ENCODE results near the gene CNPY3. TPM values are rescaled to one million over a fixed set of nuclear protein-coding genes. Genes with fewer than 3 reads are reported as not detected.
A peak's percentile ranks its signal among the peaks of the same experiment; 100 is the strongest.

CNPY3 gene
- total RNA-seq, 4 donors from 2014 or later, result 33.2 to 60.0 (median 45.0) TPM

GRCh38 chr6:42984924-42985475 is 55.7 kb downstream of the CNPY3 start:
- Histone ChIP-seq H3K27ac (peak overlapping the region; percentile 39 to 81 (median 62)), H3K9me3 (no peaks in the 10 kb centered on the region), H3K27me3 (no peaks in the 10 kb centered on the region), H3K4me1 (peaks cover 22 to 35% of the 10 kb centered on the region in 2 donors), H3K4me3 (replicated peaks in 1 of 3) (peak overlapping the region; percentile 53 to 75 (median 64)), H3K36me3 (peaks cover 0 to 8% of the 10 kb centered on the region in 2 donors)
- intact Hi-C loops (cut with DNase I), result no loop called here
- 11 to 15% methylated on average over 13 of the region's 13 CpGs for WGBS, 2 donors
- no peak for TF ChIP-seq CTCF (IDR thresholded peaks at IDR 0.05)
- TF ChIP-seq POLR2A (IDR thresholded peaks at IDR 0.05), result no peak
- peak; percentile 8 to 19 for DNase-seq

GRCh38 chr6:42987533-42988451 is 58.5 kb downstream of the CNPY3 start:
- Histone ChIP-seq H3K27me3 (no peaks in the 10 kb centered on the region), H3K4me3 (replicated peaks in 1 of 3) (no peak overlapping the region), H3K27ac (no peak overlapping the region), H3K9me3 (no peaks in the 10 kb centered on the region), H3K4me1 (peaks cover 22 to 33% of the 10 kb centered on the region in 2 donors), H3K36me3 (peaks cover 0 to 10% of the 10 kb centered on the region in 2 donors)
- intact Hi-C loops (cut with DNase I), result no loop called here
- no peak for DNase-seq
- TF ChIP-seq POLR2A (IDR thresholded peaks at IDR 0.05), result no peak
- no peak for TF ChIP-seq CTCF (IDR thresholded peaks at IDR 0.05)
- 82 to 84% methylated on average over 5 of the region's 5 CpGs for WGBS, 2 donors

- H3K4me1 ChIP-seq, result peaks cover 20 to 31% of the 10 kb centered on the region in 2 donors
- no peaks in the 10 kb centered on the region for H3K27me3 ChIP-seq
Measured at GRCh38 chr6:42988486-42989020, 59.3 kb downstream of the CNPY3 start.

More at GRCh38 chr6:42988486-42989020, 59.3 kb downstream of the CNPY3 start:
- TF ChIP-seq POLR2A (IDR thresholded peaks at IDR 0.05), result no peak
- no peak for TF ChIP-seq CTCF (IDR thresholded peaks at IDR 0.05)
- DNase-seq, result peak; percentile 11 to 30
- 7 to 18% methylated on average over 1 of the region's 1 CpG for WGBS, 2 donors
- intact Hi-C loops (cut with DNase I), result no loop called here
- H3K4me3 ChIP-seq (replicated peaks in 1 of 3), result no peak overlapping the region
- H3K9me3 ChIP-seq, result no peaks in the 10 kb centered on the region
- H3K27ac ChIP-seq, result no peak overlapping the region
- peaks cover 0 to 10% of the 10 kb centered on the region in 2 donors for H3K36me3 ChIP-seq

Other genes with a start within 250 kb of the CNPY3 start
- 10 to 100 TPM in 1 of 4 donors, 1 to 10 TPM in 2, under 1 TPM in 1; 0.59 to 11.4 (median 3.6) TPM for gene PRPH2, start 206.9 kb upstream of the CNPY3 start, total RNA-seq
- 10 to 100 TPM; 37.2 to 48.9 (median 48.4) TPM for gene TBCC, start 183.4 kb upstream of the CNPY3 start, total RNA-seq
- gene BICRAL, start 147.4 kb upstream of the CNPY3 start, total RNA-seq, result 10 to 100 TPM; 19.9 to 24.5 (median 23.6) TPM
- 100 to 1,000 TPM in 3 of 4 donors, 10 to 100 TPM in 1; 99.1 to 121 (median 103) TPM for gene RPL7L1, start 49.9 kb upstream of the CNPY3 start, total RNA-seq
- gene PTCRA, start 13.4 kb upstream of the CNPY3 start, total RNA-seq, result not detected
- gene GNMT, start 31.3 kb downstream of the CNPY3 start, total RNA-seq, result 1 to 10 TPM in 3 of 4 donors, under 1 TPM in 1; 0.98 to 7.5 (median 2.5) TPM
- 10 to 100 TPM; 23.7 to 39.9 (median 28.4) TPM for gene PEX6, start 49.7 kb downstream of the CNPY3 start, total RNA-seq
- 10 to 100 TPM; 22.8 to 47.0 (median 28.2) TPM for gene PPP2R5D, start 55.1 kb downstream of the CNPY3 start, total RNA-seq
- gene MEA1, start 84.5 kb downstream of the CNPY3 start, total RNA-seq, result 10 to 100 TPM; 45.9 to 78.1 (median 61.7) TPM
- gene KLHDC3, start 84.8 kb downstream of the CNPY3 start, total RNA-seq, result 100 to 1,000 TPM in 1 of 4 donors, 10 to 100 TPM in 3; 93.1 to 107 (median 97.7) TPM
- gene RRP36, start 92.1 kb downstream of the CNPY3 start, total RNA-seq, result 10 to 100 TPM; 41.5 to 68.5 (median 56.7) TPM
- 10 to 100 TPM; 20.7 to 39.6 (median 28.6) TPM for gene CUL7, start 124.4 kb downstream of the CNPY3 start, total RNA-seq
- gene MRPL2, start 130.0 kb downstream of the CNPY3 start, total RNA-seq, result 10 to 100 TPM; 12.9 to 31.9 (median 17.7) TPM
- gene KLC4, start 130.2 kb downstream of the CNPY3 start, total RNA-seq, result 10 to 100 TPM; 23.4 to 41.0 (median 30.4) TPM
- gene PTK7, start 146.8 kb downstream of the CNPY3 start, total RNA-seq, result 10 to 100 TPM; 43.8 to 58.9 (median 55.0) TPM
- gene SRF, start 241.8 kb downstream of the CNPY3 start, total RNA-seq, result 10 to 100 TPM; 21.5 to 34.1 (median 22.6) TPM

Measured in thyroid gland (tissue), 4 donors.